HG03442 (cell line): ENCODE results near the gene PDZRN3.

ENCODE experiments used
- ATAC-seq: cut with Tn5 transposase; IDR thresholded peaks from one replicate; pipeline ENCODE4 v1.9.1; 2021; ENCODE audit warnings: mild to moderate bottlenecking, moderate library complexity; ENCODE audit not compliant: unreplicated experiment

PDZRN3 gene

GRCh38 chr3:73559749-73560148 is 65.0 kb downstream of the PDZRN3 start:
- ATAC-seq, result no peak

- no peak for ATAC-seq
Observed at GRCh38 chr3:73558727-73559075, 66.0 kb downstream of the PDZRN3 start.

- no peak for ATAC-seq
Observed at GRCh38 chr3:73557986-73558726, 66.6 kb downstream of the PDZRN3 start.

- ATAC-seq, result no peak
Observed at GRCh38 chr3:73556520-73557372, 68.0 kb downstream of the PDZRN3 start.

GRCh38 chr3:73555076-73555475 is 69.7 kb downstream of the PDZRN3 start:
- ATAC-seq, result no peak

GRCh38 chr3:73552700-73553099 is 72.0 kb downstream of the PDZRN3 start:
- no peak for ATAC-seq

GRCh38 chr3:73550032-73550431 is 74.7 kb downstream of the PDZRN3 start:
- no peak for ATAC-seq

GRCh38 chr3:73549051-73549600 is 75.6 kb downstream of the PDZRN3 start:
- ATAC-seq, result no peak

GRCh38 chr3:73548436-73548835 is 76.3 kb downstream of the PDZRN3 start:
- ATAC-seq, result no peak

- no peak for ATAC-seq
Observed at GRCh38 chr3:73547427-73548248, 77.1 kb downstream of the PDZRN3 start.

GRCh38 chr3:73546961-73547360 is 77.8 kb downstream of the PDZRN3 start:
- no peak for ATAC-seq

GRCh38 chr3:73543412-73543811 is 81.3 kb downstream of the PDZRN3 start:
- ATAC-seq, result no peak

- ATAC-seq, result no peak
Observed at GRCh38 chr3:73542136-73542535, 82.6 kb downstream of the PDZRN3 start.

GRCh38 chr3:73540969-73541740 is 83.6 kb downstream of the PDZRN3 start:
- ATAC-seq, result no peak

- ATAC-seq, result no peak
Observed at GRCh38 chr3:73538486-73538885, 86.3 kb downstream of the PDZRN3 start.

GRCh38 chr3:73536952-73537351 is 87.8 kb downstream of the PDZRN3 start:
- no peak for ATAC-seq

- no peak for ATAC-seq
Observed at GRCh38 chr3:73536336-73536895, 88.3 kb downstream of the PDZRN3 start.

- no peak for ATAC-seq
Observed at GRCh38 chr3:73535931-73536330, 88.8 kb downstream of the PDZRN3 start.

- no peak for ATAC-seq
Observed at GRCh38 chr3:73535137-73535536, 89.6 kb downstream of the PDZRN3 start.

GRCh38 chr3:73530022-73530396 is 94.7 kb downstream of the PDZRN3 start:
- no peak for ATAC-seq
